ENCODE measurements around the gene SHISAL2A.
A peak's percentile ranks its signal among the peaks of the same experiment; 100 is the strongest.

The SHISAL2A gene

DNA sequence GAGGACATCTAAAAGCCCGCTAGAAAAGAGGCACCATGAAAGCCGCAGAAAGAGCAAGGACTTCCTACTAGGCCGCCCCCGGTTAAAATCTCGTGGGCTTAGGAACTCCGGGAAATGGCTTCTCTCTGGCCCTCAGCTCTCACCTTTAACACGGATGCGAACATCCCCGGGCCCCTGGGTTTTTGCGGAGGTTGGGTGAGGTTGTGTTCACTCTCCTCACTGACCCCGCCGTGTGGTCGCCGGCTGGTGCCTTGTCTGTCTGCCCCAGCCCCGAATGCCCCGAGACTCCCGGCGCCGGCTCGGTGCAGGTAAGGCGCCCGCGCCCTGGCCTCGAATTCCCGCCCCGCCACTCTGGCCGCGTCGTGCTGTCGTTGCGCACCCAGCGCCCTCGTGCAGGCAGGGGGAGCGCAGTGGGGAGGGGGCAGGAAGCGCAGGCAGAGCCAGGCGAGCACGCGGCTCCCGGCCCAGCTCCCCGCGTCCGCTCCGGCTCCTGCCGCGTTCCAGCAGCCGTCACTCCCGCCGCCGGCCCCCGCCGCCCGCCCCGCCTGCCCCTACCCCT, at the start of gene SHISAL2A:
TSS of gene SHISAL2A (plus strand) at position 437 of the 559 bp plus-strand sequence. CDS start 326 bp downstream, outside the sequence.
- DNase-seq (ENCODE audit: low read depth in 2 of 2), result peak in 1 of 2 donors; percentile 42

DNA sequence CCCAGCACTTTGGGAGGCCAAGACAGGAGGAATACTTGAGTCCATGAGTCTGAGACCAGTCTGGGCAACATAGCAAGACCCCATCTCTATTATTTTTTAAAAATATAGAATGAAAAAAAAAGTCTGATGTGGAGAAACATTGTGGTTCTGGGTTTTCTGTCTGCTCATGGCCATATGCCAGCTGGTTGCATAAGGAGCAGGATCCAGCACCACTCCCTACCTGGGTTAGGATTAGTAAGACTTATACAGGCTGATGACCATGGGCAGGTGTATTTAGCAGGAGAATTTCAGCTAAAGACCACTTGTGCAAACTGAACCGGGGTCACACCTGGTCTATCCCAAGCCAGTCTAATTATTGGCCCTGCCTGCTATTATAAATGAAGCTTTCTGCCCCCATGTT, 47.5 kb upstream of the SHISAL2A start:
- DNase-seq (ENCODE audit: low read depth in 2 of 2), result no peak

DNA sequence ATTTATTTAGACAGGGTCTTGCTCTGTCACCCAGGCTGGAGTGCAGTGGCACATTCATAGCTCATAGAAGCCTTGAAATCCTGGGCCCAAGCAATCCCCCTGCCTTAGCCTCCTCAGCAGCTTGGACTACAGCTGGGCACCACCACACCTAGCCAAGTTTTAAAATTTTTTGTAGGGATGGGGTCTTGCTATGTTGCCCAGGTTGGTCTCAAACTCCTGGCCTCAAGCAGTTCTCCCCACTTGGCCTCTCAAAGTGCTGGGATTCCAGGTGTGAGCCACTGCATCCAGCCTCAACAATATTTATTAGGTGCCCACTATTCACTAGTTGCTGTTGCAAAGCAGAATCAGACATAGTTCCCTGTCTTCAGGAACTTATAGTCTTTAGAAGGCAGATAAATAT, 44.9 kb upstream of the SHISAL2A start:
- no peak for DNase-seq (ENCODE audit: low read depth in 2 of 2)

DNA sequence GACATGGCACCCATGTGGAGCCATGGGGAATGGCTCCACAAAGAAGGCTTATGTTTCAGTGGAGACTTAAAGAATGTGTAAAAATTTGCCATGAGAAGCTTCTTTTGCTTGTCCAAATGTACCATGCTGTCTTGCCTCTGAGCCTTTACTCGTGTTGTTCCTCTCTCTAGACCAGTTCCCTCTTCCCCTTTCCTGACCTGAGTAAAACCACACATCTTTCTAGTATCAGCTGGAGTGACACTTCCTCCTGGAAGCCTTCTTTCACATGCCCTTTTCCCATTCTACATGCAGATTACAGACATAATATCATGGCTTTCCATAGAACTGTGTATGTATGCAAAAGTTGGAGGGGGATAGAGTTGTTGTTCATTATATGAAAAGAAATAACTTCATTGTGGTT, 44.4 kb upstream of the SHISAL2A start:
- no peak for DNase-seq (ENCODE audit: low read depth in 2 of 2)

DNA sequence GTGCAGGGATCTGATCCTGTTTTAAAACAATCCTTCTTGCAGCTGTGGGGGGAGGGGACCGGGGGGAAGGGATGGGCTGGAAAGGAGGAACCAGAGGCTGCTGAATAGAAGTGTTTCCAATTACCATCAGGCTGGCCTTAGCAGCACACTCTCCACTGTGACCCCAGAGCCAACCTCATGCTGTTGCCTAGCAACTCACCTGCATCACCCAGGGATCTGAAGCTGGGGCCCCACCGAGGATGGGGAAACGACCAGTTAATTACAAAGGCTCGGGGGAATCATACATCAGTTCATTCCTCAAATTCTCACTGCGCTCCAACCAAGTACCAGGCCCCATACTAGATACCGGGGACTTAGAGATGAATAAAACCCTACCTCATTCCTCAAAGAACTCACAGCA, 42.7 kb upstream of the SHISAL2A start:
- no peak for DNase-seq (ENCODE audit: low read depth in 2 of 2)

DNA sequence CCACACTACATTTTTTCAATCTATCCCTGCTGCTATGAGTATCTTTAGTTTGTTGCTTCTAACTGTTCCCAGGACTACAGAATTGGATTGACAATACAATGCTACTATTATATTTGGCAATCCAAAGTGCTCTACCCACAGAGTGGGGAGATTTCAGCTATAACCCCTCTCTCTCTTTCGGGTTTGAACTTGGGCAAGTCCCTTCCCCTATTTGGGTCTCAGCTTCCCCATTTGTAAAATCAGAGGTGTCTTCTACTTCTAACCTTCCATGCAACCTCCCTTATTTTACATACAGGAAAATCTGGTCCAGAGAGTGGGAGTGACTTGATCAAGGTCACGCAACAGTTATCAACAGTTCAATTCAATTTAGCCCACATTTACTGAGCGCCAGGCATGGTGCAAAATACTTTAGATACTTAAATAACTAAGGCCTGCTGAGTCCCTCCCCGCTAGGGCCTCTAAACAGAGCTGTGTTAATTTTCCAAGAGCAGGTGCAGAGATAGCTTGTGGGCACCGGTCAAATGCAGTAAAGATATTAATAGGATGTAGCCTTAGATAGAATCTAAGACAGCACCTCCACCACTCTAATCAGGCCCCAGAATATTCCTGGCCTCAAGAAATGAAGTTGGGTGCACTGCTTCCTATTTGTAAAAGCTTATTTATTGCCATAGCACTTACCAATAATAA, 40.2 kb upstream of the SHISAL2A start:
- no peak for DNase-seq (ENCODE audit: low read depth in 2 of 2)

DNA sequence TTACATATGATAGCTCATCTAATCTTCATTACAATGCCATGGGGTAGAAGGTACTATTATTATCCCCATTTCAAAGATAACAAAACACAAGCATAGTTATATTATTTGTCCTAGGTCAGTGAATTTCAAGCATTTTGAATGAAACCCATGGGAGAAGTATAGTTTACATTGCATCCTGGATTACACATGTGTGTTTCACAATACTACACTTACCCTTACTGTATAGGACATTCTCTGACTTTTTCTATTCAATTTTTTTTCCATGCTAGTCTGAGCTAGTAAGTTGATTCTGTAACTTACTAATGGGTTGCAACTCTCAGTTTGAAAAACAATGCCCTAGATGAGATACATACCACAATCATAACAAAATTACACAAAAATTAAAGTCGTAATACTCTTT, 39.5 kb upstream of the SHISAL2A start:
- no peak for DNase-seq (ENCODE audit: low read depth in 2 of 2)

DNA sequence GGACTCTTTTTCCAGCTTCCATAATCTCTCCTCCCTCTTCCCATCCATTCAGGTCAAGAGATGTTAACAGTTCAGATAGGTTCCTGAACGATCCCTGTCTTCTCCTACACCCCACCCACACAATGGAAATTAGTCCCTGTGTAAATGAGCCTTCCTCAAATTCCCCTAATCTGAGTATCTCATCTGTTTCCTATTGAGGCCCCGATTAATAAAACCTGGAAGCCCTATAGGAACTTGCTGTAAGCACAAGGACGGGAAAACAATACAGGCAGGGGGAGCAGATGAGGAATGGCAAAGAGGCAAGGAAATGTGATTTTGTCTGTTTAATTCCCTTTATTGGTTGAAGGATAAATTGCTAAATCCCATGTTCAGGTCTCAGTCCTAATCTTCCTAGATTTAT, 37.9 kb upstream of the SHISAL2A start:
- DNase-seq (ENCODE audit: low read depth in 2 of 2), result no peak

DNA sequence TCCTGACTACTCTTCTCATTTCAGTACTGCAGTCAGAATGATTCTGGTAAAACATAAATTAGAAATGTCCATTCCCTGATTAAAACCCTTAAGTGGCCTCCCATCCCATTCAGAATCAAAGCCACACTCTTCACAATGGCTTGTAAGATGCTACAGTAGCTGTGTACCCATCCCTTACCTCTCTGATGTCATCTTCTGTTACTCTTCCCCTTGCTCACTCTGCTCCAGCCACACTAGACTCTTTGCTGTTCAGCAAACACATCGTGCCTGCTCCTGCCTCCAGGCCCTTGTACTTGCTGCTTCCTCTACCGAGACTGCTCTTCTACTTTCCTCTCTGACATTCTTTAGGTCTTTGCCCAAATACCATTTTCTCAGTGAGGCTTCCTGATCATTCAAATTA, 35.1 kb upstream of the SHISAL2A start:
- DNase-seq (ENCODE audit: low read depth in 2 of 2), result no peak

DNA sequence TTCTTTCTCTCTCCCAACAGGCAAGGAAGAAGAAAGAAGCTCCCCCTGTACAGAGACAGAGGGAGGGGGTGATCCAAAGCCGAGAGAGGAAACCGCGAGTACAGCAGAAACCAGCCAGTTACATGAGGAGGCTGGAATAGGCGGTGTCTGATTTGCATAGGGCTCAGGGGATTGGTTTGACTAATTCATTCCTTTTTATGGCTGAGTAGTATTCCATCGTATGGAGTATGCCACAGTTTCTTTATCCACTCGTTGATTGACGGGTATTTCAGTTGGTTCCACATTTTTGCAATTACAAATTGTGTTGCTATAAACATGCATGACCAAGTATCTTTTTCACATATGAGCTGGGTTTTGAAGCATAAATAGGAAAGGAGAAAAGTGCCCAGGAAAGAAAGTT, 34.2 kb upstream of the SHISAL2A start:
- DNase-seq (ENCODE audit: low read depth in 2 of 2), result no peak

DNA sequence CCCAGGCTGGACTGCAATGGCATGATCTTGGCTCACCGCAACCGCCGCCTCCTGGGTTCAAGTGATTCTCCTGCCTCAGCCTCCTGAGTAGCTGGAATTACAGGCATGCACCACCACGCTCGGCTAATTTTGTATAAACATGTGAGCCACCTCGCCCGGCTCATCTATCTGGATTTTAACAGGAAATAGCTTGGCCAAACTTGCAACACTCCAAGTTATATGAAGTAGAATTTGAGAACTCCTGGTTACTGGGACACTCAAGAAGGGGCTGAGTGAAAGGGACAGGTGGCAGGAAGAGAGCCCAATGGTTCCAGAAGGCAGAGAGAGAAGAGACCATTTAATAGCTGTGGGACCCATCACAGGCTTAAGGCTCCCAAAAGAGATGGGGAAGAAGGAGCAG, 33.7 kb upstream of the SHISAL2A start:
- no peak for DNase-seq (ENCODE audit: low read depth in 2 of 2)

DNA sequence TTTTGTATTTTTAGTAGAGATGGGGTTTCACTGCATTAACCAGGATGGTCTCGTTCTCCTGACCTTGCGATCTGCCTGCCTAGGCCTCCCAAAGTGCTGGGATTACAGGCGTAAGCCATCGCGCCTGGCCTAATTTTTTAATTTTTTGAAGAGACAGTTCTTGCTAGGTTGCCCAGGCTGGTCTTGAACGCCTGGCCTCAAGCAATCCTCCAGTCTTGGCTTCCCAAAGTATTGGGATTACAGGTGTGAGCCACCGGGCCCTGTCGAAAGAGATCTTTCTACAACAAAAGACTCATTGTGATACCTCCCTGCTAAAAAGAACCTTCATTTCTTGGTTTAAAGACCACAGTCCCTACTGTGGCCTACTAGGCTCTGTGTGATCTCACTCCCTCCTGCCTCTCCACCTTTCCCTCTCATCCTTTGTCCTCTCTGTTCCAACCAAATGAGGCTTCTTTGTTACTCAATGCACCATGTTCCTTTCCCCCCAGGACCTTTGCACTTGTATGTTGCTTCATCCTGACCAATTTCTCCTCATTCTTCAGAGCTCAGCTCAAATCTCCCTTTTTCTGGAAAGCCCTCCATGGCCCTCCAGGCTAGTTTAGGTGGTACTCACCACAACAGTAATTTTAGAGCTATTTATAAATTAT, 32.3 kb upstream of the SHISAL2A start:
- no peak for DNase-seq (ENCODE audit: low read depth in 2 of 2)

DNA sequence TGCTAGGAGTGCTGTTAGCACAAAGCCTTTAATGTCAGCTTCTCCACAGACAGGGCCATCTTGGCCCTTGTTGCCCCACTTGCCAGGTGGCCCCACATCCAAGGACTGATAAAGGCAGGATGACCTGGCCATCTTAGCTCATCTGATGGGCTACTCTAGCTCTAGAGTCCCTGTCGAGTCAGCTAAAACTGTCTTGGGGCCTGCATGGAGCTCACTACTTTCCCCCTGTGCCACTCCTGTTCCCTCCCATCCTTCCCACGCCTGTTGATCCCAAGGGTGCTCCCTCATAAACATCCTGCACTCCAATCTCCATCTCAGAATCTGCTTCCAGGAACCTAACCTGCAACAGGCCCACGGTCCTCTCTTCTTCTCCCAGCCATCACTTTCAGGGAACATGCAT, 31.4 kb upstream of the SHISAL2A start:
- no peak for DNase-seq (ENCODE audit: low read depth in 2 of 2)

DNA sequence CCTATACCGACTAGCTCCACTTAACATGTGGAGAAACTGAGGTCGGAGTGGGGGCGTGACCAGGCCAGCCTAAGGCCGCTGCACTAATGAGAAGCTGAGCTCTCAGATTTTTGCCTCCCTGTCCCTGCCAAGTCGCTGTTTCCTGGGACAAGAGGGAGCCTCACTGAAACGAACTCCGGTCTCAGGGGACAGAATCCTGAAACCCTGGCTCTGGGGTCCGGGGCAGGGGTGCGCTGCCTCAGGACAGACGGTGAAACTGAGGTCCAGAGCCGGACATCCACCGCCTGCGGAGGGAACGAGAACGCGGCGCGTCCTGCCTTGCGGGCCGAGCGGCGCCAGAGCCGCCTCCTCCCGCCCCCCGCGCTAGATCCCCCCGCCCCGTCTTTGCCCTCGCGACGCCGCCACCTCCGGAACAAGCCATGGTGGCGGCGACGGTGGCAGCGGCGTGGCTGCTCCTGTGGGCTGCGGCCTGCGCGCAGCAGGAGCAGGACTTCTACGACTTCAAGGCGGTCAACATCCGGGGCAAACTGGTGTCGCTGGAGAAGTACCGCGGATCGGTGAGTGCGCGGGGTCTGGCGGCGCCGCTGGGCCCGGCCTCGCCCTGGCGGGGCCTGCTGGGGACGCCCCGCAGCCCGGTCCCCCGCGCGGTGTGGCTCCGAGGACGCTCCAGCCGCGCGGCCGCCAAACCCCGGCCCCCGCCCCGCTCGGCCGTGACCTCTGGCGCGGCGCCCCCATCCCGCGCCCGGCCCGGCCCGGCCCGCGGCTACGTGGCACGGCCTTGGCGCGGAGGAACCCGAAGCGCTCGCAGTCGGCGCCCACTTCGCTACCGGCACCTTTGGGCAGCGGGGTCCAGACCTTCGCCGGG, 30.7 kb upstream of the SHISAL2A start, which contains the start of gene GPX7:
TSS of gene GPX7 (plus strand) at position 381 of the 865 bp plus-strand sequence. CDS start at position 420, 39 bp downstream.
- peak; percentile 26 to 28 for DNase-seq (ENCODE audit: low read depth in 2 of 2)

DNA sequence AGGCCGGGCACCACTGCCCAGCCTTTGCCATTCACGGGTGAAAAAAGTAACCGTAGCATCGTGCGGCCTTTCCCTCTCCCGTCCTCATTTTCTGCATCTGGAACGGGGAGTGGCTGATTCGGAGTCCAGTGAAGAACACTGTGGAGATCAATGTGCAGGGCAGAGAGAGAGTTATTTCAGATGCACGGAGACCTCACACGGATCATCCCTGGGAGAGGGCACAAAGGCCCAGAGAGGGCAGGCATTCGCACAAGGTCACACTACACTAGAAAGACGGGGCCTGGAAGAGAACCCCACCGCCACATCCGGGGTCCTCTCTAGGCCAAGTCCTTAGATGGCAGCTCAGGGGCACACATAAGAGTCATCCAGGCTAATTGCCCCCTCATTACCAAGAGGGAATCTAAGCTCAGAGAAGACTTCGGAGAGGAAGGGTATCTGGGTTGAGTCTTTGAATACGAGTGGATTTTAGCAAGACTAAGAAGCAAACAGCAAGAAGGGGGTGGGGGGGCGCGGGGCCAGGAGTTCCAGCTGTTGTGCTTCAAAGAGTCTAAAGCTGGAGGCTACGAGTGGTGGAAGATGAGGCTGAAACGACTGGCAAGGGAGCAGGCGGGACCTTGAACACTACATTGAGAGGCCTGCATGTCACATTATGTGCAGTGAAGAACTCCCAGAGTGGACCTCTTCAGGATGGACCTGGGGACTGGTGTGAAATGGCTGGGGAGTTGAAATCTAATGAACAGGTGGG, 29.9 kb upstream of the SHISAL2A start:
- DNase-seq (ENCODE audit: low read depth in 2 of 2), result no peak

DNA sequence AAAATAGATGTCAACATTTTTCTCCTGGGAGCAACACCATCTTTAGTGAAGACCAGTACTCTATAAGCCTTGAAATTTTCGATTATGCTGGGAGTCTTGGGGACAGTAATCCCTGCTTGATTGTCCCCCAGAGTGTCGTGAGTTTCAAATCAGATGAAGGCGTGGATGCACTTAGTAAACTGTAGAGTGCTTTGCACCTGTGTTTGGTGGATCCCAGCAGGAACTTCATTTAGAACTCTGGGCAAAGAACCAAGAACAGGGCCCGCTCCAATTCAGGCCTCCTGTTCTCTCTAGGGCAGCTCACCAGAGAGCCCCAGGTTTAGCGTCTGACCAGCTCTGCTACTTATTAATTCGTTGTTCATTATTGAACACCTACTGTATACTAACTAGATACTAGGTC, 29.3 kb upstream of the SHISAL2A start:
- no peak for DNase-seq (ENCODE audit: low read depth in 2 of 2)

DNA sequence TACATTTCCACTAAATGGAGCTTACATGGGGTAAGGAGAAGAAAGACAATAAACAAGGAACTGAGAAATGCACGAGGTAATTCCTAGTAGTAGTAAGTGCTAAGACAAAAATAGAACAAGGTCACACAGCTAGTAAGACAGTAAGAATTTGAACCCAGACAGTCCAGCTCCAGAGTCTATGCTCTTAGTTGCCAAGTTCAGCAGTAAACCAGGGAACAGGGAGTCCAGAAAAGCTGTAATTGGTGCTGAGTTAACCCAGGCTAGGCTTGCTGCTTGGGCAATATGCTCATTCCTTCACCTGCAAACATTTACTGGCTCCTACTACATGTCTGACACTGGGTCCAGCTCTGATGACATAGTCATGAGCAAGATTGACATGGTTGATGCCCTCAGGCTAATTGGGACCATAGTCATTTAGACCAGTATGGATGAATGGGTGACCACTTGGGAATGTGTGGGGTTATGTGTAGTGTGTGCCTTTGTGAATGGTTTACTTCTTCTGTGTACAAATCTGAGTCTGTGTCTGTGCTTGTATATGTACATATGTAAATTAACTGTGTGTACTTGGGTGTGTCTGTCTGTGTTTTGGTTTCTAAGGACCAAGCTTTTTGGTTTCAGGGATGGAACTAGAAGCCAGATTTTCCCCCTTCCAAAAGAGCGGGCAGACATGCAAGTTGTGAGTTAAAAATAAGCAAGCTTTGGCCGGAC, 28.8 kb upstream of the SHISAL2A start:
- no peak for DNase-seq (ENCODE audit: low read depth in 2 of 2)

DNA sequence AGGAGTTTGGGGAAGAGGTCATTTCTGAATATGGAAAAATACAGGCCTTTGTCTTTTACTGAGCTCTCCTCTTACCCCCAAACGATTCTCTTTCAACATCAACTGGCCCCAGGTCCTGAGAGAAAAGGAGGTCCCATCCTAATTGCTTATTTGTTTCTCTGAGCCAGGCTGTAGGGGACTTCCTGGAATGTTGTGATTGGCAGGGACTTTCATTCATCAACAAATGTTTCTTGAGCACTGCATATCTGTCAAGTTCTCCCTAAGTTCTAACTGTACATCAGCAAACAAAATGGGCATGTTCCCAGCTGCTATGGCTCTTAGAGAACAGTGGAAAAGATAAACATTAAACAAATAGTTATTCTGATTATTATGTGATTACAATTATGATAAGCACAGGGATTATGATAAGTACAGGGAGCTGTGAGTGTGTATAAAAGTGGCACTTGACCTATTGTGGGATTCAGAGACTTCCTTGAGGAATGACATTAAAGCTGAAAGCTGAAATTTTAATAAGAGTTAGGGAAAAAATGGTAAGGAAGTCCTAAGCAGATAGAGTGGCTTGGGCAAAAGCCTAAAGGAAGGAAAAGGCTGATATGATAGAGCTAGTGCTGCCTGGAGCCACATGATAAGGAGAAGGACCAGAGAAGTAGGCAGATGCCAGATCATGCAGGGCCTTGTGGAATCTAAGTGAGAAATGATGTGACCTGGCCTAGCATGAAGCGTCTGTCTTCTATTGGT, 19.2 kb upstream of the SHISAL2A start:
- DNase-seq (ENCODE audit: low read depth in 2 of 2), result no peak

DNA sequence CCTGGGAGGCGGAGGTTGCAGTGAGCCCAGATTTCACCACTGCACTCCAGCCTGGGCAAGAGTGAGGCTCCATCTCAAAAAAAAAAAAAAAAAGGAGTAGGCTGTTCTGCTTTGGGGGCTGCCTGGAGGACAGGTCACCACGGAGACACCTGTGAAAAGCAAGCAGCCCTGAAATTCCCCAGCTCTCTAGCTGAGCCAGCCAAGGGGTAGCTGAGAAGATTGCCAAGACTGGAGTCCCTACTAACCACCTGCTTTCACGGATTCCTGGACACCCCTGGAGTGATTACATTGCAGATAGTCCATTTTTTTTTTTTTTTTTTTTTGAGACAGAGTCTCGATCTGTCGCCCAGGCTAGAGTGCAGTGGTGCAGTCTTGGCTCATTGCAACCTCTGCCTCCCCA, 18.3 kb upstream of the SHISAL2A start:
- no peak for DNase-seq (ENCODE audit: low read depth in 2 of 2)

DNA sequence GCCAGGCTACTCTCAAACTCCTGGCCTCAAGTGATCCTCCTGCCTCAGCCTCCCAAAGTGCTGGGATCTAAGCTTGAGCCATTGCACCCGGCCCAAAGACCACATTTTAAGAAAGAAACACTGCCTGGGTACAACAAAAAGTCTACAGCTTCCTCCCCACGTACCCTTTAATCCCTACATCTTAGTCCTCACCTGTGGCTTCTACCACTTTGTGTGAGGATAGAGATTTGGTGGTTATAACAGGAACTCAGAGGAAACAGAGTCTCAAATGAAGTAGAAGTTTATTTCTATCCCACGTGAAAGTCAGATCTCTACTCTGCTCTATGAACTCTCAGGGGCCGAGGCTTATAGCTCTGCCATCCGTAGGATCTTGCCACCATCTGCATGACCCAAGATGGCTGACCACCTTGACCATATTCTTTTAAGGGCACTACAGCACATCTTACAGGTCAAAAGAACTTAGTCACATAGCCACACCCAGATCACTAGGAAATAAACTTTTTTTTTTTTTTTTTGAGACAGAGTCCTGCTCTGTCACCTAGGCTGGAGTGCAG, 17.4 kb upstream of the SHISAL2A start:
- no peak for DNase-seq (ENCODE audit: low read depth in 2 of 2)

Measured in stimulated activated CD8-positive, alpha-beta memory T cell treated with anti-CD3 and anti-CD28 coated beads, Interleukin-15, amount 100 ng/mL, for 48 hours (primary cell).